Astrocyte of the cerebellum (primary cell): ENCODE results near the gene DNAH8.

ENCODE experiments used
- DNase-seq: peaks from one replicate; pipeline ENCODE4 v3.0.0-alpha.2; 2011; ENCODE audit warnings: low read depth
- H3K4me3 ChIP-seq: 2 replicates; pipeline ENCODE4 v1.5.1; 2011; ENCODE audit warnings: mild to moderate bottlenecking, low read depth, low read length, moderate library complexity
- CTCF ChIP-seq: IDR thresholded peaks from 2 replicates; pipeline ENCODE4 v1.5.1; 2012; ENCODE audit warnings: low read length, low read depth, moderate library complexity, mild to moderate bottlenecking; ENCODE audit errors: missing control alignments
- in situ Hi-C: cut with HindIII; loops from 2 replicates; pipeline ENCODE4 v1.10.0; 2017; ENCODE audit warnings: low sequenced_read_pairs

The DNAH8 gene

GRCh38 chr6:39079197-39080125 is 364.4 kb downstream of the DNAH8 start:
- no peak for DNase-seq
- TF ChIP-seq CTCF: no peak
- in situ Hi-C loops: no loop called here
- H3K4me3 ChIP-seq: no peak overlapping the region
